Motor neuron (in vitro differentiated cells): Measurements from ENCODE around the gene FMO3. TPM values are rescaled to one million over a fixed set of nuclear protein-coding genes. Genes with fewer than 3 reads are reported as not detected.

Source experiments
- ATAC-seq, 8 experiments: fragments of 200-7000 bp; cut with Tn5 transposase; replicated peaks in 6 of 8; 2 replicates each; pipeline ENCODE4 v1.8.0; 2021; ENCODE audit warnings: mild to moderate bottlenecking in 8 of 8, moderate library complexity in 8 of 8
- H3K27ac ChIP-seq, 2 donors: fragments of 250-450 bp; sonication (Bioruptor Pico); 2 replicates each; pipeline ENCODE4 v1.9.0; 2021; ENCODE audit warnings: antibody characterized with exemption in 2 of 2, mild to moderate bottlenecking in 2 of 2, moderate library complexity in 1 of 2
- H3K4me1 ChIP-seq, 2 donors: fragments of 250-450 bp; sonication (Bioruptor Pico); replicated peaks in 1 of 2; 2 replicates each; pipeline ENCODE4 v1.6.1; 2021; ENCODE audit warnings: antibody characterized with exemption in 2 of 2, mild to moderate bottlenecking in 2 of 2, moderate library complexity in 1 of 2
- H3K4me3 ChIP-seq, 5 donors: fragments of 250-450 bp; sonication (Bioruptor Pico); 2 replicates each; pipeline ENCODE4 v1.9.0; 2021; ENCODE audit warnings: antibody characterized with exemption in 5 of 5, mild to moderate bottlenecking in 5 of 5, moderate library complexity in 4 of 5
- WGBS, 10 experiments: fragments of 450-650 bp; shearing (Covaris generic); methylation state at CpG; one replicate each; pipeline ENCODE4 v1.0.0; 2022; 5-methylcytosine and 5-hydroxymethylcytosine counted together
- in situ Hi-C, 9 experiments: fragments of 400-800 bp; cut with MboI; loops; one replicate each; pipeline ENCODE4 v1.15.0; 2021; ENCODE audit warnings: low sequenced_read_pairs in 9 of 9, low pct_unique_long_range_greater_than_20kb in 2 of 9; ENCODE audit not compliant: unreplicated experiment in 9 of 9
- total RNA-seq, 8 experiments: library from RNA; unstranded; fragments of 300-600 nt; gene quantifications; 2 replicates each; pipeline versions ENCODE4 v1.2.3 to v1.2.4, GENCODE V29; 2022

Gene FMO3
- total RNA-seq, 8 experiments from 2014 or later, result 0.25 to 2.2 (median 0.40) TPM; not detected in 2

- Histone ChIP-seq H3K4me3 (no peak overlapping the region), H3K4me1 (no peaks in the 10 kb centered on the region), H3K27ac (no peak overlapping the region)
- peak in 3 of 8 experiments; percentile 63 to 79 (median 71) for ATAC-seq
- WGBS, 10 experiments, result 11 to 91% (median 71%) methylated on average over 4 to 8 of the region's 8 CpGs
- in situ Hi-C loops, result no loop called here
These were observed 52.0 kb downstream of the FMO3 start for GRCh38 chr1:171142416-171143385.

GRCh38 chr1:171150156-171150555 is 59.5 kb downstream of the FMO3 start:
- in situ Hi-C loops, result no loop called here
- no peak for ATAC-seq
- 25 to 86% (median 59%) methylated on average over 1 of the region's 1 CpG; no CpG with 5 or more reads in 2 of the 10 experiments for WGBS, 10 experiments

DNA sequence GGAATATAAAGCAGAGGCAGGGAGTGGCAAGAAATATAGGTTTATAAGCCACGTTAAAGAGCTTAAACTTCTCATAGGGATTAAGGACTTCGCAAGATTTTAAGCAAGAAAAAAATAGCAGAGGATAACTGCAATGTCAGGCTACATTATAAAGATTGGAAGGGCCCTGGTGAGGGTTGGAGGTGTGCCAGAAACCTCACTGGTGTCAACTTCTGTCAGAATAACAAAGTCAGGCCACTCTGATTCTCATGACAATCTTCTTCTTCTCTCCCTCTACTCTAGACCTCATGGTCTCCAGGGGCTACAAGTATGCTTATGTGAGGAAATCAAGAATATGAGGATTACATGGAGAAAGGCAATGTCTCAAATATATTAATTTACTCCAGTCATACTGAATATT is 61.8 kb downstream of the FMO3 start:
- Histone ChIP-seq H3K27ac (no peak overlapping the region), H3K4me3 (no peak overlapping the region), H3K4me1 (no peaks in the 10 kb centered on the region)
- in situ Hi-C loops, result no loop called here
- ATAC-seq, result no peak
- WGBS, 10 experiments, result 14 to 79% (median 51%) methylated on average over 1 to 2 of the region's 2 CpGs; no CpG with 5 or more reads in 2 of the 10 experiments

More at GRCh38 chr1:171150156-171150555, 59.5 kb downstream of the FMO3 start:
- H3K4me1 ChIP-seq, result no peaks in the 10 kb centered on the region
- H3K27ac ChIP-seq, result no peak overlapping the region
- H3K4me3 ChIP-seq, result no peak overlapping the region

DNA sequence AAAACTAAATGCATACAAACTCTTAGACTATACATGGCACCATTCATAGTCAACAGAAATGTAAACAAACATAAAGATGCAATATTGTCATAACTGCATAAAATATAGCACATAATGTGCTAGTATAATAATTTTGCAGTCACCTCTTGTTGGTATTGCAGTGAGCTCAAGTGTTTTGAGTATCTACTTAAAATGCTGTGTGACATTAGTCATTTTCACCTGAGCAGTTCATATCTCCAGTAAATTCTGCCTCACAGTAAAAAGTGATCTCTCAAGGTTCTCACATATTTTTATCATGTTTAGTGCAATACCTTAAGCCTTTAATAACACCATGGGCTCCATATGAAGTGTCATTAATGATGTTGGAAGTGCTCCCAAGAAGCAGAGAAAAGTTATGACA is 64.8 kb downstream of the FMO3 start:
- no peak overlapping the region for H3K27ac ChIP-seq
- no peak overlapping the region for H3K4me3 ChIP-seq
- H3K4me1 ChIP-seq, result peaks cover 0 to 4% of the 10 kb centered on the region in 2 donors
- ATAC-seq, result no peak
- in situ Hi-C loops, result no loop called here

GRCh38 chr1:171158096-171158495 is 67.4 kb downstream of the FMO3 start:
- H3K27ac ChIP-seq, result no peak overlapping the region
- H3K4me1 ChIP-seq, result peaks cover 0 to 4% of the 10 kb centered on the region in 2 donors
- no peak overlapping the region for H3K4me3 ChIP-seq
- in situ Hi-C loops, result no loop called here
- WGBS, 10 experiments, result 62 to 93% (median 68%) methylated on average over 3 to 5 of the region's 5 CpGs
- ATAC-seq, result peak in 1 of 8 experiments; percentile 89

DNA sequence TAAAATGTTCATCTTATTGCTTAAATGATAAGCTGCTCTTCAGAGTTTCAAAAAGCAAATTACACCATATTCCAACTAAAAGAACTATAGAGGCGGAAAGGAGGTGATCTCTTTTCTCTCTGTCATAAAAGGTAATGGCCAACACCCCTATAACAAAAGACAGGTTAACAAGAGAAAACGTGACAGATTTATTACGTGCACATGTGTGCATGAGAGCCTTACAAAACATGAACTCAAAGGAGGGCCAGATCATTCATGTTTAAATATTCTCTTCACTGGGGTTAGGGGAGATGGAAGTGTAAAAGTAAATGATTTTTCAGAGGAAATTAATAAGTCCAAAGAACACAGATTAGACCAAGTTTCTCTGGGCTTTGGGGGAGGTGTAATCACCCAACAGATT is 67.8 kb downstream of the FMO3 start:
- Histone ChIP-seq H3K4me3 (no peak overlapping the region), H3K27ac (no peak overlapping the region), H3K4me1 (peaks cover 0 to 4% of the 10 kb centered on the region in 2 donors)
- WGBS, 10 experiments, result 20 to 97% (median 79%) methylated on average over 1 to 3 of the region's 3 CpGs; no CpG with 5 or more reads in 1 of the 10 experiments
- in situ Hi-C loops, result no loop called here
- no peak for ATAC-seq

- in situ Hi-C loops, result no loop called here
- Histone ChIP-seq H3K4me1 (peaks cover 0 to 4% of the 10 kb centered on the region in 2 donors), H3K4me3 (no peak overlapping the region), H3K27ac (no peak overlapping the region)
- 0 to 100% (median 82%) methylated on average over 1 to 2 of the region's 2 CpGs; no CpG with 5 or more reads in 4 of the 10 experiments for WGBS, 10 experiments
- ATAC-seq, result peak in 3 of 8 experiments; percentile 82 to 90 (median 87)
These were observed 68.4 kb downstream of the FMO3 start for GRCh38 chr1:171159148-171159547.

DNA sequence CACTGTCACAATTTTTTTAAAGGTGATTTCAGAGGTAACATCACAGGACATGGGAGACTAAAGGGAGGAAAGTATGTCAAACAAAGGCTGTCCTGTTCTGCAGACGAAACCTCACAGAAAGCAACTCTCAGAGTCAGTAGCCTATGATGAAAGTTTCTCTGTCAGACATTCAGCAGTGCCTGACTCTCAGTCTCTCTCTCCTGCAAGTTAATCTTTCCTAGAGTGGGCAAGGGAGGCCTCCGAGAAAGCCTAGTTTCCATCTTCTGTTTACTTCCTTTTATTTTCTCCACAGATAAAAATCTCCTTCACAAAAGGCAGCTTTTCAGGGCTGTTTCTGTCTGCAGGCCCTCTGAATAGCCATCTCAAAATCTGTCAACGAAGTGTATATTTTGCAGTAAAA is 69.5 kb downstream of the FMO3 start:
- in situ Hi-C loops, result no loop called here
- Histone ChIP-seq H3K4me3 (no peak overlapping the region), H3K4me1 (peaks cover 0 to 4% of the 10 kb centered on the region in 2 donors), H3K27ac (no peak overlapping the region)
- WGBS, 10 experiments, result 13 to 81% (median 47%) methylated on average over 1 to 3 of the region's 3 CpGs; no CpG with 5 or more reads in 2 of the 10 experiments
- ATAC-seq, result peak in 1 of 8 experiments; percentile 63

- ATAC-seq, result no peak
- no peak overlapping the region for H3K4me3 ChIP-seq
- peaks cover 0 to 4% of the 10 kb centered on the region in 2 donors for H3K4me1 ChIP-seq
- 48 to 93% (median 78%) methylated on average over 2 to 4 of the region's 4 CpGs; no CpG with 5 or more reads in 3 of the 10 experiments for WGBS, 10 experiments
- in situ Hi-C loops, result no loop called here
- no peak overlapping the region for H3K27ac ChIP-seq
These were observed 70.1 kb downstream of the FMO3 start for GRCh38 chr1:171160639-171161354.

- H3K27ac ChIP-seq, result no peak overlapping the region
- H3K4me3 ChIP-seq, result no peak overlapping the region
- in situ Hi-C loops, result no loop called here
- peaks cover 0 to 4% of the 10 kb centered on the region in 2 donors for H3K4me1 ChIP-seq
- no peak for ATAC-seq
These were observed 70.7 kb downstream of the FMO3 start for GRCh38 chr1:171161431-171161830.

- WGBS, 10 experiments, result 24 to 100% (median 89%) methylated on average over 1 to 2 of the region's 2 CpGs; no CpG with 5 or more reads in 2 of the 10 experiments
- in situ Hi-C loops, result no loop called here
- Histone ChIP-seq H3K27ac (no peak overlapping the region), H3K4me3 (no peak overlapping the region), H3K4me1 (no peaks in the 10 kb centered on the region)
- ATAC-seq, result no peak
These were observed 75.7 kb downstream of the FMO3 start for GRCh38 chr1:171166361-171166760.
